Smooth muscle cell (in vitro differentiated cells): Measurements from ENCODE around the gene SUCNR1. TPM values are rescaled to one million over a fixed set of nuclear protein-coding genes. Genes with fewer than 3 reads are reported as not detected.

Experiments used
- DNase-seq: peaks from one replicate; lab custom pipeline; 2025; ENCODE audit not compliant: unreplicated experiment; lab: John Stamatoyannopoulos, UW
- H2AFZ ChIP-seq: fragments of 200-600 bp; sonication (generic); 2 replicates; pipeline ENCODE4 v1.6.0; 2016; ENCODE audit warnings: antibody characterized with exemption, low read depth, mild to moderate bottlenecking
- H3F3A ChIP-seq: fragments of 200-600 bp; sonication (generic); 2 replicates; pipeline ENCODE4 v1.6.0; 2017; ENCODE audit warnings: antibody characterized with exemption, low read depth
- H3K27ac ChIP-seq: fragments of 200-600 bp; sonication (generic); 2 replicates; pipeline ENCODE4 v1.5.1; 2016; ENCODE audit warnings: low read depth, mild to moderate bottlenecking
- H3K27me3 ChIP-seq: fragments of 200-600 bp; sonication (generic); 2 replicates; pipeline ENCODE4 v1.6.1; 2016; ENCODE audit warnings: low read depth, mild to moderate bottlenecking
- H3K36me3 ChIP-seq: fragments of 200-600 bp; sonication (generic); 2 replicates; pipeline ENCODE4 v1.5.1; 2016; ENCODE audit warnings: low read depth
- H3K4me1 ChIP-seq: fragments of 200-600 bp; sonication (generic); 2 replicates; pipeline ENCODE4 v1.5.1; 2016; ENCODE audit warnings: low read depth
- H3K4me2 ChIP-seq: fragments of 200-600 bp; sonication (generic); 2 replicates; pipeline ENCODE4 v1.6.0; 2016; ENCODE audit warnings: mild to moderate bottlenecking
- H3K4me3 ChIP-seq: fragments of 200-600 bp; sonication (generic); 2 replicates; pipeline ENCODE4 v1.5.1; 2016; ENCODE audit warnings: mild to moderate bottlenecking
- H3K79me2 ChIP-seq: fragments of 200-600 bp; sonication (generic); 2 replicates; pipeline ENCODE4 v1.6.0; 2016; ENCODE audit warnings: low read depth, mild to moderate bottlenecking
- H3K9ac ChIP-seq: fragments of 200-600 bp; sonication (generic); 2 replicates; pipeline ENCODE4 v1.6.0; 2016; ENCODE audit warnings: low read depth
- H3K9me3 ChIP-seq: fragments of 200-600 bp; sonication (generic); replicated peaks from 2 replicates; pipeline ENCODE4 v1.5.1; 2016; ENCODE audit warnings: low read depth
- H4K20me1 ChIP-seq: fragments of 200-600 bp; sonication (generic); 2 replicates; pipeline ENCODE4 v1.6.0; 2016; ENCODE audit warnings: low read depth
- CTCF ChIP-seq: fragments of 200-600 bp; sonication (generic); IDR thresholded peaks from 2 replicates; pipeline ENCODE4 v1.5.1; 2017; ENCODE audit warnings: borderline replicate concordance, mild to moderate bottlenecking, antibody characterized with exemption; ENCODE audit not compliant: insufficient read depth, poor library complexity, severe bottlenecking
- WGBS: methylation state at CpG from one replicate; pipeline ENCODE4 v1.1.7; 2016; ENCODE audit warnings: low lambda C conversion rate; 5-methylcytosine and 5-hydroxymethylcytosine counted together
- polyA plus RNA-seq: library from polyadenylated mRNA; unstranded; fragments of >200 nt; fragmentation: Nextera tagmentation; extraction: Ambion mirVana; gene quantifications from 2 replicates; pipeline ENCODE4 v1.2.1, GENCODE V29; 2016
- total RNA-seq: library from RNA; depleted of rRNA; stranded (reverse); fragments of >200 nt; gene quantifications from 2 replicates; pipeline ENCODE4 v1.2.3, GENCODE V29; 2014

SUCNR1 gene
- total and polyA plus RNA-seq, 2 experiments from 2014 or later, result not detected

- no peak for TF ChIP-seq CTCF
- Histone ChIP-seq H4K20me1 (no peaks in the 10 kb centered on the region), H2AFZ (no peak overlapping the region), H3K4me3 (no peak overlapping the region), H3K27ac (no peak overlapping the region), H3K9ac (no peak overlapping the region), H3K36me3 (no peaks in the 10 kb centered on the region), H3K79me2 (no peaks in the 10 kb centered on the region), H3K4me1 (no peaks in the 10 kb centered on the region), H3K4me2 (no peak overlapping the region), H3K27me3 (no peaks in the 10 kb centered on the region), H3F3A (no peaks in the 10 kb centered on the region), H3K9me3 (no peaks in the 10 kb centered on the region)
- no peak for DNase-seq
- WGBS, result 56% methylated on average over 3 of the region's 3 CpGs
Measured at GRCh38 chr3:151856118-151856517, 17.3 kb upstream of the SUCNR1 start.

GRCh38 chr3:151856641-151857040, 16.8 kb upstream of the SUCNR1 start:
- no peak for TF ChIP-seq CTCF
- WGBS, result 92% methylated on average over 2 of the region's 2 CpGs
- no peaks in the 10 kb centered on the region for H3K27me3 ChIP-seq
- H3K36me3 ChIP-seq, result no peaks in the 10 kb centered on the region
- H3K4me2 ChIP-seq, result no peak overlapping the region
- H3F3A ChIP-seq, result no peaks in the 10 kb centered on the region
- DNase-seq, result no peak
- H4K20me1 ChIP-seq, result no peaks in the 10 kb centered on the region
- no peak overlapping the region for H3K9ac ChIP-seq
- no peaks in the 10 kb centered on the region for H3K79me2 ChIP-seq
- H3K27ac ChIP-seq, result no peak overlapping the region
- H3K4me1 ChIP-seq, result no peaks in the 10 kb centered on the region
- no peaks in the 10 kb centered on the region for H3K9me3 ChIP-seq
- H3K4me3 ChIP-seq, result no peak overlapping the region
- no peak overlapping the region for H2AFZ ChIP-seq

GRCh38 chr3:151859233-151859673, 14.2 kb upstream of the SUCNR1 start:
- no peaks in the 10 kb centered on the region for H3K36me3 ChIP-seq
- DNase-seq, result no peak
- no peaks in the 10 kb centered on the region for H3F3A ChIP-seq
- no peak overlapping the region for H3K9ac ChIP-seq
- H4K20me1 ChIP-seq, result no peaks in the 10 kb centered on the region
- H3K9me3 ChIP-seq, result no peaks in the 10 kb centered on the region
- TF ChIP-seq CTCF, result no peak
- H3K27me3 ChIP-seq, result no peaks in the 10 kb centered on the region
- no peak overlapping the region for H3K4me2 ChIP-seq
- no peak overlapping the region for H3K4me3 ChIP-seq
- 91% methylated on average over 2 of the region's 2 CpGs for WGBS
- H3K79me2 ChIP-seq, result no peaks in the 10 kb centered on the region
- H3K27ac ChIP-seq, result peak overlapping the region; percentile 11
- H3K4me1 ChIP-seq, result no peaks in the 10 kb centered on the region
- no peak overlapping the region for H2AFZ ChIP-seq

GRCh38 chr3:151859905-151860304, 13.5 kb upstream of the SUCNR1 start:
- H3K4me1 ChIP-seq, result peaks cover 3% of the 10 kb centered on the region
- H3K27me3 ChIP-seq, result no peaks in the 10 kb centered on the region
- H3K27ac ChIP-seq, result peak overlapping the region; percentile 11
- no peaks in the 10 kb centered on the region for H3K79me2 ChIP-seq
- no peak overlapping the region for H3K4me3 ChIP-seq
- no peaks in the 10 kb centered on the region for H3K36me3 ChIP-seq
- no peaks in the 10 kb centered on the region for H3K9me3 ChIP-seq
- no peaks in the 10 kb centered on the region for H3F3A ChIP-seq
- H3K9ac ChIP-seq, result no peak overlapping the region
- no peak for DNase-seq
- H3K4me2 ChIP-seq, result no peak overlapping the region
- H2AFZ ChIP-seq, result peak overlapping the region; percentile 23
- no peak for TF ChIP-seq CTCF
- H4K20me1 ChIP-seq, result no peaks in the 10 kb centered on the region
